WTC11 (cell line): Measurements from ENCODE around the gene SCEL. TPM values are rescaled to one million over a fixed set of nuclear protein-coding genes. Genes with fewer than 3 reads are reported as not detected.

Source experiments
- ATAC-seq: fragments of 200-7000 bp; cut with Tn5 transposase; 2 replicates; pipeline ENCODE4 v1.10.0; 2021; ENCODE audit warnings: mild to moderate bottlenecking, moderate library complexity
- CTCF ChIA-PET: fragments of 300-600 bp; sonication (Branson Sonifier 250); formaldehyde crosslinking; loops from one replicate; lab custom pipeline; 2021; ENCODE audit warnings: antibody characterized with exemption; lab: Charles Lee
- POLR2A ChIA-PET: fragments of 350-600 bp; sonication (Branson Sonifier 250); formaldehyde crosslinking; loops from one replicate; lab custom pipeline; 2021; ENCODE audit warnings: antibody characterized with exemption; lab: Charles Lee
- DNase-seq: peaks from one replicate; pipeline ENCODE4 v3.0.0; 2021; ENCODE audit warnings: low spot score
- H3K27ac Mint-ChIP-seq: 2 replicates; pipeline ENCODE4 v1.8.0; 2021; ENCODE audit warnings: mixed read lengths
- H3K27me3 Mint-ChIP-seq: 2 replicates; pipeline ENCODE4 v1.8.0; 2021; ENCODE audit warnings: low read depth, mild to moderate bottlenecking, moderate library complexity, mixed read lengths
- H3K36me3 Mint-ChIP-seq: 2 replicates; pipeline ENCODE4 v1.8.0; 2021; ENCODE audit warnings: mixed read lengths
- H3K4me1 Mint-ChIP-seq: 2 replicates; pipeline ENCODE4 v1.8.0; 2022; ENCODE audit warnings: mixed read lengths
- H3K4me3 Mint-ChIP-seq: 2 replicates; pipeline ENCODE4 v1.8.0; 2021; ENCODE audit warnings: mild to moderate bottlenecking, moderate library complexity, mixed read lengths
- H3K9me3 Mint-ChIP-seq: 2 replicates; pipeline ENCODE4 v1.8.0; 2021; ENCODE audit warnings: mixed read lengths
- CREM ChIP-seq: sonication (generic); formaldehyde crosslinking; IDR thresholded peaks from 2 replicates; pipeline ENCODE4 v1.8.1; 2022; ENCODE audit warnings: mild to moderate bottlenecking, missing genetic modification reagents, moderate library complexity
- ESRRA ChIP-seq: sonication (generic); formaldehyde crosslinking; IDR thresholded peaks from 2 replicates; pipeline ENCODE4 v1.8.1; 2022; ENCODE audit warnings: mild to moderate bottlenecking, missing genetic modification reagents, borderline replicate concordance
- JAZF1 ChIP-seq: fragments of 250-450 bp; sonication (Bioruptor Pico); IDR thresholded peaks from 2 replicates; pipeline ENCODE4 v1.9.0; 2021; ENCODE audit warnings: moderate library complexity, mild to moderate bottlenecking, inconsistent platforms
- MXD4 ChIP-seq: fragments of 250-450 bp; sonication (Bioruptor Pico); IDR thresholded peaks from 2 replicates; pipeline ENCODE4 v1.8.0; 2021; ENCODE audit warnings: mild to moderate bottlenecking, moderate library complexity, borderline replicate concordance
- NFATC4 ChIP-seq: fragments of 250-450 bp; sonication (Bioruptor Pico); IDR thresholded peaks from 2 replicates; pipeline ENCODE4 v1.9.0; 2021; ENCODE audit warnings: mild to moderate bottlenecking
- SMAD3 ChIP-seq: sonication (generic); formaldehyde crosslinking; IDR thresholded peaks from 2 replicates; pipeline ENCODE4 v1.8.0; 2022; ENCODE audit warnings: missing genetic modification reagents, mild to moderate bottlenecking, borderline replicate concordance
- SMAD4 ChIP-seq: sonication (generic); formaldehyde crosslinking; IDR thresholded peaks from 2 replicates; pipeline ENCODE4 v1.8.0; 2022; ENCODE audit warnings: mild to moderate bottlenecking, missing genetic modification reagents
- TP53 ChIP-seq: sonication (generic); formaldehyde crosslinking; IDR thresholded peaks from 2 replicates; pipeline ENCODE4 v1.8.1; 2023; ENCODE audit warnings: mild to moderate bottlenecking, missing genetic modification reagents
- ZBTB21 ChIP-seq: sonication (generic); formaldehyde crosslinking; IDR thresholded peaks from 2 replicates; pipeline ENCODE4 v1.8.1; 2023; ENCODE audit warnings: mild to moderate bottlenecking, missing genetic modification reagents, borderline replicate concordance
- ZNF396 ChIP-seq: fragments of 250-450 bp; sonication (Bioruptor Pico); IDR thresholded peaks from 2 replicates; pipeline ENCODE4 v1.8.0; 2021; ENCODE audit warnings: mild to moderate bottlenecking, moderate library complexity, borderline replicate concordance
- ZNF416 ChIP-seq: fragments of 250-450 bp; sonication (Bioruptor Pico); IDR thresholded peaks from 2 replicates; pipeline ENCODE4 v1.9.0; 2021; ENCODE audit warnings: mild to moderate bottlenecking, inconsistent platforms
- ZNF423 ChIP-seq: fragments of 250-450 bp; sonication (Bioruptor Pico); IDR thresholded peaks from 2 replicates; pipeline ENCODE4 v2.1.2; 2022; ENCODE audit warnings: mild to moderate bottlenecking, moderate library complexity
- ZNF671 ChIP-seq: fragments of 250-450 bp; sonication (Bioruptor Pico); IDR thresholded peaks from 2 replicates; pipeline ENCODE4 v1.8.0; 2021; ENCODE audit warnings: mild to moderate bottlenecking
- total RNA-seq: library from RNA; stranded (reverse); gene quantifications from 3 replicates; pipeline ENCODE4 v1.2.3, GENCODE V29; 2021
- TF ChIP-seq, protein P1 (sequence below): fragments of 250-450 bp; sonication (Bioruptor Pico); IDR thresholded peaks from 2 replicates; pipeline ENCODE4 v2.1.2; 2022; ENCODE audit warnings: mild to moderate bottlenecking, moderate library complexity
- TF ChIP-seq, protein P2 (sequence below): fragments of 250-450 bp; sonication (Bioruptor Pico); conservative IDR thresholded peaks from 2 replicates; pipeline ENCODE4 v1.9.0; 2021; ENCODE audit warnings: mild to moderate bottlenecking
- TF ChIP-seq, protein P3 (sequence below): fragments of 250-450 bp; sonication (Bioruptor Pico); IDR thresholded peaks from 2 replicates; pipeline ENCODE4 v1.9.0; 2021; ENCODE audit warnings: mild to moderate bottlenecking, borderline replicate concordance
- TF ChIP-seq, protein P4 (sequence below): sonication (generic); formaldehyde crosslinking; IDR thresholded peaks from 2 replicates; pipeline ENCODE4 v1.8.1; 2023; ENCODE audit warnings: mild to moderate bottlenecking, missing genetic modification reagents
- TF ChIP-seq, protein P5 (sequence below): fragments of 250-450 bp; sonication (Bioruptor Pico); IDR thresholded peaks from 2 replicates; pipeline ENCODE4 v1.8.0; 2021; ENCODE audit warnings: mild to moderate bottlenecking

The SCEL gene
- total RNA-seq, 1 experiment from 2014 or later = not detected

DNA sequence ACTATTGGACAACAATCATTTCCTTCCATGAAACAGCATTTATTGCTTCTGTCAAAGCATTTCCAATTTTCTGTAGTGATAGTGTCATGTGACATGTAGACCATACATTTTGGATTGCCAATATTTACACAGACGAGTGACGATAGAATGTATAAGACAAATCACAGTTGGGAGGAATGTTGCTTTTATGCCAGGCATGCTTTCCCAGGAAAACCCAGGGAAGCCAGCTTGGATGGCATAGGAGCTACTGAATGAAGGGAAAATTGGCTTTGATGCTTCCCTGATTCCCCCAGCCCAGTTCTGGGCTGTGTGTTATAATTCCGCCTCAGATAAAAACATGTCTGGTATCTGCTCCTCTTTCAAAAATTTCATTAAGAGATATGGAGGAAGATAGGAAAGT, 22.5 kb downstream of the SCEL start:
- CTCF ChIA-PET = interaction anchor here (0.7 kb wide), 1 partner anchor 80 kb away, joined by 3 read pairs; no protein-coding TSS in a partner anchor
- H3K27me3 Mint-ChIP-seq = no peaks in the 10 kb centered on the region
- no peak for ATAC-seq

DNA sequence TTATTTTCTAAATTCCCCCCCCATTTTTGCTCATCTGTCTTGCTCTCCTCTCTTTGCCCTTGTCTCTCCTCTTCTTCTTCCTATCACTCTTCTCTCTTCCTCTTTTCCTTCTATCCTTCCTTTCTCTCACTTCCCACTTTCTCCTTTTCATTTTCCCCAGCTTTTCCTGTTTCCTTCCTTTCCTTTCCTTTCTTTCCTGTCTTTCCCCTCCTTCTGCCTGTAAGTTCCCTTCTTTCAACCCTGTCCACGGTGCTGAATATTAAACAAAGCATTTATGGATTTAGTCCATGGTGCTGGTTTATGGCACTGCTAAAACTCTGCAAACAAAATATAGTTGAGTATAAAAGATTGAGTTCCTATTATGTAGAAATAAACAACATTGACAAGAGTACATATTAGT, 27.6 kb downstream of the SCEL start:
- no peak overlapping the region for H3K27ac Mint-ChIP-seq
- CTCF ChIA-PET = interaction anchor here (0.6 kb wide), 1 partner anchor 659 kb away, joined by 3 read pairs; no protein-coding TSS in a partner anchor
- H3K4me1 Mint-ChIP-seq = no peaks in the 10 kb centered on the region
- H3K4me3 Mint-ChIP-seq = no peak overlapping the region
- no peaks in the 10 kb centered on the region for H3K36me3 Mint-ChIP-seq
- no peak for ATAC-seq
- POLR2A ChIA-PET = no interaction called here
- H3K27me3 Mint-ChIP-seq = no peaks in the 10 kb centered on the region
- no peaks in the 10 kb centered on the region for H3K9me3 Mint-ChIP-seq
- no peak for DNase-seq
- TF ChIP-seq JAZF1 (CRISPR knock-in tag) (no peak), ZNF416 (no peak), ZNF396 (no peak), ZNF671 (CRISPR knock-in tag) (no peak), CREM (no peak), TP53 (CRISPR knock-in tag) (no peak), ESRRA (CRISPR knock-in tag) (no peak)
- TF ChIP-seq, protein P1, sequence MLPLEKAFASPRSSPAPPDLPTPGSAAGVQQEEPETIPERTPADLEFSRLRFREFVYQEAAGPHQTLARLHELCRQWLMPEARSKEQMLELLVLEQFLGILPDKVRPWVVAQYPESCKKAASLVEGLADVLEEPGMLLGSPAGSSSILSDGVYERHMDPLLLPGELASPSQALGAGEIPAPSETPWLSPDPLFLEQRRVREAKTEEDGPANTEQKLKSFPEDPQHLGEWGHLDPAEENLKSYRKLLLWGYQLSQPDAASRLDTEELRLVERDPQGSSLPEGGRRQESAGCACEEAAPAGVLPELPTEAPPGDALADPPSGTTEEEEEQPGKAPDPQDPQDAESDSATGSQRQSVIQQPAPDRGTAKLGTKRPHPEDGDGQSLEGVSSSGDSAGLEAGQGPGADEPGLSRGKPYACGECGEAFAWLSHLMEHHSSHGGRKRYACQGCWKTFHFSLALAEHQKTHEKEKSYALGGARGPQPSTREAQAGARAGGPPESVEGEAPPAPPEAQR (CRISPR knock-in tag) = no peak
- TF ChIP-seq, protein P2, sequence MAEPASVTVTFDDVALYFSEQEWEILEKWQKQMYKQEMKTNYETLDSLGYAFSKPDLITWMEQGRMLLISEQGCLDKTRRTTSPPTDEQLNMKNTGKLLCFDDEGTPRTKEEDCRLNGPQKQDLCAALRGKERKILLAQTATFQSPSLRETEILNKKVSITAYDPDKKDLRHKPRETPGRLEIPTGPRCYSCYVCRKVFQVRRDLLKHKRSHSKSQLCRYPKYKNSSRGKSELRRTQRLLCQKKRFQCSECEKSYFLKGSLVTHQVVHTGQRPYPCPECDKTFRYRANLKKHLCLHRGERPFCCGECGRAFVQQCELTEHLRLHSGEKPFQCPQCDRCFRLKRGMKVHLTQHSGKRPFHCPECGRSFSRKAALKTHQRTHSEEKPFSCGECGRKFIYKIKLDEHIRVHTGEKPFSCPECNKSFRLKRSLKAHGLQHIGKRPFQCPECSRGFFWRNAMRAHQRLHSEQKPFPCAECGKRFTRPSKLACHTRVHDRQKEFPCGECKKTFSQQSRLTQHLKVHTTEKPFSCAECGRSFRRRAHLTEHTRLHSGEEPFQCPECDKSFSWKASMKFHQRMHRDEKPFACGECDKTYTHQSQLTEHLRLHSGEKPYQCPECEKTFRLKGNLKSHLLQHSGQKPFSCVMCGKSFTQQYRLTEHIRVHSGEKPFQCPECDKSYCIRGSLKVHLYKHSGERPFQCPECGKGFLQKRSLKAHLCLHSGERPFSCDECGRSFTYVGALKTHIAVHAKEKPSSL (CRISPR knock-in tag) = no peak
- TF ChIP-seq, protein P3, sequence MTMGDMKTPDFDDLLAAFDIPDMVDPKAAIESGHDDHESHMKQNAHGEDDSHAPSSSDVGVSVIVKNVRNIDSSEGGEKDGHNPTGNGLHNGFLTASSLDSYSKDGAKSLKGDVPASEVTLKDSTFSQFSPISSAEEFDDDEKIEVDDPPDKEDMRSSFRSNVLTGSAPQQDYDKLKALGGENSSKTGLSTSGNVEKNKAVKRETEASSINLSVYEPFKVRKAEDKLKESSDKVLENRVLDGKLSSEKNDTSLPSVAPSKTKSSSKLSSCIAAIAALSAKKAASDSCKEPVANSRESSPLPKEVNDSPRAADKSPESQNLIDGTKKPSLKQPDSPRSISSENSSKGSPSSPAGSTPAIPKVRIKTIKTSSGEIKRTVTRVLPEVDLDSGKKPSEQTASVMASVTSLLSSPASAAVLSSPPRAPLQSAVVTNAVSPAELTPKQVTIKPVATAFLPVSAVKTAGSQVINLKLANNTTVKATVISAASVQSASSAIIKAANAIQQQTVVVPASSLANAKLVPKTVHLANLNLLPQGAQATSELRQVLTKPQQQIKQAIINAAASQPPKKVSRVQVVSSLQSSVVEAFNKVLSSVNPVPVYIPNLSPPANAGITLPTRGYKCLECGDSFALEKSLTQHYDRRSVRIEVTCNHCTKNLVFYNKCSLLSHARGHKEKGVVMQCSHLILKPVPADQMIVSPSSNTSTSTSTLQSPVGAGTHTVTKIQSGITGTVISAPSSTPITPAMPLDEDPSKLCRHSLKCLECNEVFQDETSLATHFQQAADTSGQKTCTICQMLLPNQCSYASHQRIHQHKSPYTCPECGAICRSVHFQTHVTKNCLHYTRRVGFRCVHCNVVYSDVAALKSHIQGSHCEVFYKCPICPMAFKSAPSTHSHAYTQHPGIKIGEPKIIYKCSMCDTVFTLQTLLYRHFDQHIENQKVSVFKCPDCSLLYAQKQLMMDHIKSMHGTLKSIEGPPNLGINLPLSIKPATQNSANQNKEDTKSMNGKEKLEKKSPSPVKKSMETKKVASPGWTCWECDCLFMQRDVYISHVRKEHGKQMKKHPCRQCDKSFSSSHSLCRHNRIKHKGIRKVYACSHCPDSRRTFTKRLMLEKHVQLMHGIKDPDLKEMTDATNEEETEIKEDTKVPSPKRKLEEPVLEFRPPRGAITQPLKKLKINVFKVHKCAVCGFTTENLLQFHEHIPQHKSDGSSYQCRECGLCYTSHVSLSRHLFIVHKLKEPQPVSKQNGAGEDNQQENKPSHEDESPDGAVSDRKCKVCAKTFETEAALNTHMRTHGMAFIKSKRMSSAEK (CRISPR knock-in tag) = no peak

More for the DNA sequence above, 22.5 kb downstream of the SCEL start:
- no peaks in the 10 kb centered on the region for H3K4me1 Mint-ChIP-seq
- TF ChIP-seq SMAD4 (no peak), ZNF416 (no peak), MXD4 (CRISPR knock-in tag) (no peak), SMAD3 (CRISPR knock-in tag) (no peak), ZNF423 (CRISPR knock-in tag) (no peak), ZBTB21 (CRISPR knock-in tag) (no peak), NFATC4 (CRISPR knock-in tag) (no peak)
- TF ChIP-seq, protein P4, sequence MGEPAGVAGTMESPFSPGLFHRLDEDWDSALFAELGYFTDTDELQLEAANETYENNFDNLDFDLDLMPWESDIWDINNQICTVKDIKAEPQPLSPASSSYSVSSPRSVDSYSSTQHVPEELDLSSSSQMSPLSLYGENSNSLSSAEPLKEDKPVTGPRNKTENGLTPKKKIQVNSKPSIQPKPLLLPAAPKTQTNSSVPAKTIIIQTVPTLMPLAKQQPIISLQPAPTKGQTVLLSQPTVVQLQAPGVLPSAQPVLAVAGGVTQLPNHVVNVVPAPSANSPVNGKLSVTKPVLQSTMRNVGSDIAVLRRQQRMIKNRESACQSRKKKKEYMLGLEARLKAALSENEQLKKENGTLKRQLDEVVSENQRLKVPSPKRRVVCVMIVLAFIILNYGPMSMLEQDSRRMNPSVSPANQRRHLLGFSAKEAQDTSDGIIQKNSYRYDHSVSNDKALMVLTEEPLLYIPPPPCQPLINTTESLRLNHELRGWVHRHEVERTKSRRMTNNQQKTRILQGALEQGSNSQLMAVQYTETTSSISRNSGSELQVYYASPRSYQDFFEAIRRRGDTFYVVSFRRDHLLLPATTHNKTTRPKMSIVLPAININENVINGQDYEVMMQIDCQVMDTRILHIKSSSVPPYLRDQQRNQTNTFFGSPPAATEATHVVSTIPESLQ (CRISPR knock-in tag) = no peak
- TF ChIP-seq, protein P5, sequence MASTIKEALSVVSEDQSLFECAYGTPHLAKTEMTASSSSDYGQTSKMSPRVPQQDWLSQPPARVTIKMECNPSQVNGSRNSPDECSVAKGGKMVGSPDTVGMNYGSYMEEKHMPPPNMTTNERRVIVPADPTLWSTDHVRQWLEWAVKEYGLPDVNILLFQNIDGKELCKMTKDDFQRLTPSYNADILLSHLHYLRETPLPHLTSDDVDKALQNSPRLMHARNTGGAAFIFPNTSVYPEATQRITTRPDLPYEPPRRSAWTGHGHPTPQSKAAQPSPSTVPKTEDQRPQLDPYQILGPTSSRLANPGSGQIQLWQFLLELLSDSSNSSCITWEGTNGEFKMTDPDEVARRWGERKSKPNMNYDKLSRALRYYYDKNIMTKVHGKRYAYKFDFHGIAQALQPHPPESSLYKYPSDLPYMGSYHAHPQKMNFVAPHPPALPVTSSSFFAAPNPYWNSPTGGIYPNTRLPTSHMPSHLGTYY = no peak
- TF ChIP-seq, protein P3 (CRISPR knock-in tag) = no peak
- TF ChIP-seq, all 79 proteins: peak for 0
- no peak overlapping the region for H3K4me3 Mint-ChIP-seq
- no peak for DNase-seq
- POLR2A ChIA-PET = no interaction called here
- H3K9me3 Mint-ChIP-seq = no peaks in the 10 kb centered on the region
- no peaks in the 10 kb centered on the region for H3K36me3 Mint-ChIP-seq
- no peak overlapping the region for H3K27ac Mint-ChIP-seq
